ENCODE results near the gene UGT8.
"Not testable (repeated sequence)": the region's sequence is repeated elsewhere in the genome, so short reads cannot be mapped to it uniquely, and the experiment has no call there.

Gene UGT8

DNA sequence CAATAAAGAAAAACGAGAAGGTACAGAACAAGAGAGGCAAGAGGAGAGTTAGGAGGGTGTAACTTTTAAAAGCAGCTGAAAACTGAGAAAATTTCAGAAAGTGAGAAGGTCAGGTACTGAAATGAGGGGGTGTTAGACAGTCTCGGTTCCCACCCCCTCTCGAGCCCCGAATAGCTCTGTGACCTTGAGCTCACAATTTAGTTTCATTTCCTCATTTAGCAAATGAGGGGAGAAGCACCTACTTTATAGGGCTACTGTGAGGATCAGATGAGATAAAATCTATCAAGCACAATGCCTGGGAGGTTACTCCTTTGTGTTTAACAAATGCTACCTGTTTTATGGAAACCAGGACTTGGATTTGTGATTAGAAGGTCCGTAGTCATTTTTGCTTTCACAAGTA lies 4.9 kb downstream of the UGT8 start:
- no peak for DNase-seq (ENCODE audit: low read depth in 1 of 2, low spot score in 1 of 2)

DNA sequence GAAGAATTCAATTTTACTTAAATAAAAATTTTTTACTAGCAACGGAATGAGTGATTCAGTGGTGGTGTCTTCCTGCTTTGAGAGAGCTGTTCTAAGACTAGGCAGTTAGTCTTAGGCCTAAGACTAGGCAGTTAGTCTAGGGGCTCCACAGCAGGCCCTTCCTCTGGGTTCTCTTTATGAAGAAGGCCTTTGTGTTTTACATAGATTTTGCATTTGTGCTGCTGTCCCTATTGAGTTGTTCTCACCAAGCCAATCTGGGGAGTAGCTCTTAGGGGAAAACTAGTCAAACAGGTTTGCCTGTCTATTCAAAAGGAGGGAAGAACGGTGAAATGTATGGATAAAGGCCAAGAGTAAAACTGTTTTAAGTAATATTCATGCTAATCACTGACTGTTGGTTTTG lies 7.6 kb downstream of the UGT8 start:
- DNase-seq (ENCODE audit: low read depth in 1 of 2, low spot score in 1 of 2), result no peak

DNA sequence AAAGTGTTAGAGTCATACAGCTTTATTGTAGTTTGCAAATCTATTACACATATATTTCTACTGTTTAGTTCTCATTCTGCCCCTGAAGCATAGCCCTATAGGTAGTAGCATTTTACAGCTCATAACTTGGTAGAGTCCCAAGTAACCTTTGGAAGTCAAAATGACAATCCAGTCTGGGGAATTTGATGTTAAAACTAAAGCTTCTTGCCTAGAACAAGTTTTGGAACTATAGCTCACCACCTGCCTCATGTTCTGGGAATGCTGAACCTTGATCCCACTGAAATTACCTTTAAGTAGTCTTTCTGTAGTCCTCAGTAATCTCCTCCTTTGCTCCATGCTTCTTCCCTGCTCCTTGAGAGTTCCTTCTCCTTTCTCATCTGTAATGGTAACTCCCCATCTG lies 8.4 kb downstream of the UGT8 start:
- DNase-seq (ENCODE audit: low read depth in 1 of 2, low spot score in 1 of 2), result no peak

DNA sequence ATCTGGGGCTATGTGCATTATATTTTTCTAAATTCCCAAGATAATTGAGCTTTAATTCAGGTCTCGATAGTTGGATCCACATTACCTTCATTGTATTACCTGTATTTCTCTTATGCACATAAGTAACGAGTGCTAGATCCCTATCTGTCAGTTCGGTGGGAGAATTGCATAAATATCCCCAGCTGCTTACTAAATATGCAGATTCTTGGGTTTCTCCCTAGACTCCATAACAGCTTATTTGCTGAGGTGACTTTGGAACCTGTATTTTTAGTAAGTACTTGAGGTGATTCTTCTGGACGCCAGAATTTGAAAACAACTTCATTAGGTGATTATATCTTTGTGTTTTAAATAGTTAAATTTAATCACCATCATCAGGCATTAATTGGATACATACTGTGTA lies 15.0 kb downstream of the UGT8 start:
- DNase-seq (ENCODE audit: low read depth in 1 of 2, low spot score in 1 of 2), result no peak

DNA sequence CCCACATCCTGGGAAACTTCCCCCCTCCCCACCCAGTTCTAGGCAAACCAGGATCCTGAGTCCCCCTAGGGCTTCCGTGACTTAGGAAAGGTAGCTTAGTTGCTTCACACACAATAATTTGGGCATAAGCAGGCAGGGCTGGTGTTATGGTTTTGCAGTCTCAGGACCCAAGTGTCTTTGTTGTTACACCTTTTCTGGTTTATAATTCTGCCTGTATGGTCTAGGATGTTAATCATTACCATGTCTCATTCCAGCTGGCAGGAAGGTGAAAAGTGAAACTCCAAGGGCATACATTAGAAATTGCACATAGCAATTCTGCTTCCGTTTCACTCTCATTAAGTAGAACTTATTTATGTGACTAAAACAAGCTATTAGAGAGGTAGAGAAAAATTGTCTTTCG lies 16.8 kb downstream of the UGT8 start:
- no peak for DNase-seq (ENCODE audit: low read depth in 1 of 2, low spot score in 1 of 2)

DNA sequence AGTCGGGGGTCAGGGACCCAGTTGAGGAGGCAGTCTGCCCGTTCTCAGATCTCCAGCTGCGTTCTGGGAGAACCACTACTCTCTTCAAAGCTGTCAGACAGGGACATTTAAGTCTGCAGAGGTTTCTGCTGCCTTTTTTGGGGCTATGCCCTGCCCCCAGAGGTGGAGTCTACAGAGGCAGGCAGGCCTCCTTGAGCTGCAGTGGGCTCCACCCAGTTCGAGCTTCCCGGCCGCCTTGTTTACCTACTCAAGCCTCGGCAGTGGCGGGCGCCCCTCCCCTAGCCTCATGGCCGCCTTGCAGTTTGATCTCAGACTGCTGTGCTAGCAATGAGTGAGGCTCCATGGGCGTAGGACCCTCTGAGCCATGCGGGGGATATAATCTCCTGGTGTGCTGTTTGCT lies 17.4 kb downstream of the UGT8 start:
- DNase-seq (ENCODE audit: low read depth in 1 of 2, low spot score in 1 of 2), result not testable (repeated sequence)

DNA sequence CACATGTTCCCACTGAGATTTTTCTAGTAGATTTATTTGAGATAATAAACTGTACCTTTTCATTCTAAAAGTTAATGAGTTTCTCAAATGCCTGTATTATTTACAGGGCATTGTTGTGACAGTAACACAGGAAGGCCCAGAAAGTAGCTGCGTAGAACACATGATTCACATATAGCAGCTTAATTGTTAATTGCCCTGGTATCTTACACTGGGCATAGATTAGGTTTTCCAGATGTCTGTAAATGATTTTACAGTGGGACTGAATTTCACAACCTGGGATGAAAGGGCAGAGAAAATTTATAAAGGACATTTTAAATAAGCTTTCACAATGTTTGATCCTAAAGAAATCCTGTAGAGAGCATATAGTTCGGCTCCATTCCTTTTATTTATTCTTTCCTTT lies 27.6 kb downstream of the UGT8 start:
- DNase-seq (ENCODE audit: low read depth in 1 of 2, low spot score in 1 of 2), result no peak

DNA sequence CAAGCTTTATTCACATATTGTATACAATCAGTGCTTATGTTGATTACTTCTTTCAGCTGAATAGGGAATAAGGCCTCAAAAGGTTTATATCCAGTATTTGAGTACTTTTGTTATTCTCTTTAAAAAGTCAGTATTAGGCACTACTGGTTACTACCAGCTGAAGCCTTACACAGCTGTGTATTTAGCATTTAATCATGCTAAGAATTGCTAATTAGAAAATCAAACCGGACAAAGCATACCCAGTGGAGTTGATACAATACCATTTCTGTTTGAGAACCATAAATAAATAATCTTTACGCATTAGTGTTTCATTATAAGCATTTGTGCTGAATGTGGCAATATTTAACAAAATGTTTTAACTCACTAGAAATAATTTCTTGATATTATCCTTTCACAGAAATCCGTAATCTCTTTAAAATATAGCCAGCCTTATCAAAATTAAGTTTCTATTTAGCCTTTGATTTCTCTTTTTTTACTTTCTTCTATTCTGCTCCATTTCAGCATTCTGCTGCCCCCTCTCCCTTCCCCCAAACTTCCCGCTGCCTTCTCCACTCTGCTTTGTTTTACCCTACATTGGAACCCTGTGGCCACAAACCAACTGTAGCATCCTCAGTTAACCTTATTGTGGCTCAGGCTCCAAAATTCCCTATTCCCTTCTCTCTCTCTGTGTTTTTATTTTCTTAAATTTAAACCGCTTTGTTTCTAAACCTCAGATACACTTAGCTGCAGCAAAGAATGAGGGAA lies 37.8 kb downstream of the UGT8 start:
- DNase-seq (ENCODE audit: low read depth in 1 of 2, low spot score in 1 of 2), result no peak

DNA sequence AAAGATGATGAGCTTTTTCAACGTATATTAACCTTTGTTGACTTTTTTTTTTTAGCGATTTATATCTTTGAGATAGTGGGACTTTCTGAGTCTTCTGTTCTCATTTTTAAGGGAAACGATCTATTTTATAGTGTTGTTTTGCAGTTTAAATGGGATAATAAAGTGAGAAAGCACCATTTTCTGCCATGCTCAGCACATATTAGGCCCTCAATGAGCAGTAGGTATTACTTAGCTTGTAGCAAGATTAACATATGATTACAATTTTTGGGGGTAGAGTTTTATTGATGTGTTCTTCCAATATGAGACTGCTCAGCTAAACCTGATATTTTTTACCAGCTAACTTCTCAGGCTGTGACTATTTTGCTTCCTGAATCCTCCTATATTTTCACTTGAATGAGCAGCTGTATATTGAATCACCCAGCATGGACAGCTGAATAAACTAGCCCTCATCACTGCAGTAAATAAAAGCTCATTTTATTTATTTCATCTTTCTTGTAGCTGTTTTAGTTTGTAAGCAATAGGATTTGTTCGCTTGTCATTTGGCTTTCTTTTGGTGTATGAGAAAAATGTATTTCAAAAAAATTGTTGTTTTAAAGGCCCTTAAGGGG lies 43.7 kb downstream of the UGT8 start:
- no peak for DNase-seq (ENCODE audit: low read depth in 1 of 2, low spot score in 1 of 2)

DNA sequence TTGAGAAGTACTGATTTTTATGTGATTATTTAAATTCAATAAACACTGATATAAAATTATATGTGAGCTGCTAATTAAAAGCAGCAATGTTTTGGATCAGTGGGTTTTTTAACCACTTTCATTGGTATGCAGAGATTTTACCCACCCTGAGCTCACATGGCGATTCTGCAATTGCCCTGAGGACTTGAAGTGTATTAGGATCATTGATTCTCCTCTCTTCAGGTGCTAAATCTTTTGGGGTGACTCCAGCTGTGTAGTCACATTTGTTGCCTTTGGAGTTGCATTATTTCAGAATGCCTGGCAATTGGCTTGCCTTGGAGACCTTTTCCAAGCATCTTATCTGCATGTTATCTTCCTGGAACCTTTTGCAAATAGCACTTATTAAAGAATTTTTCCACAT lies 51.3 kb downstream of the UGT8 start:
- no peak for DNase-seq (ENCODE audit: low read depth in 1 of 2, low spot score in 1 of 2)

DNA sequence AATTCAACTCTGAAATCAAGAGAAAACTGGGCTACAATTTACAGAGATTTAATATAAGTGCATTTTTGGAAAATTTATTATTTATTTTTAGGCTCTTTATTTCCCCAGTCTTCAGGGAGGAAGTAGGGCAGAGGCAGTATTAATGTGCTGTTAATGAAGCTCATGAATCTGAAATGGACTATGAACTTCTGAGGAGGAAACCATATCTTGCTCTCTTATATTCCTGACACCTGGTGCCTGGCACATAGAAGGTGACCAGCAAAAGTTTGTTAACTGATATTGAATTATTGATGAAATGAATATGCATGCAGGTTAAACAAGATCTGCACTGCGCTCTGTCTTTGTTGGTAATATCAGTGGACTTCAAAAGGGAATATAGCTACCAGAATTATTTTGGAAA lies 55.1 kb downstream of the UGT8 start:
- DNase-seq (ENCODE audit: low read depth in 1 of 2, low spot score in 1 of 2), result no peak

DNA sequence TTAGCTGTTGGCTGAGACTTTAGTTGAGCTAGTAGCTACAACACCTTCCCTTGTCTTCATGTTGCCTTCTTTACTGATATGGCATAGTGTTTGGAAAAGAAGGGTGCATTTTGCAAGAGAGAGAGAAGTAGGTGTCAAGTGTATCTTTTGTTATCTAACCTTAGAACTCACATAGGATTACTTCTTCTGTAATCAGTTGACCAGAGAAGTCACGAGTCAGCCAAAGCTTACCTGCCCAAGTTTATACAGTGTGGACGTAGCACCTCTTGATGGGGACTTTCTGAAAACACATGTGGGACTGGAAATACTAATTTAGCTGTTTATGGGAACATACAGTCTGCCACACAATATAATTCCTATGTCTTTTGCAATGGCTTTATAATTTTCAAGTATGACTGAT lies 56.0 kb downstream of the UGT8 start:
- no peak for DNase-seq (ENCODE audit: low read depth in 1 of 2, low spot score in 1 of 2)

DNA sequence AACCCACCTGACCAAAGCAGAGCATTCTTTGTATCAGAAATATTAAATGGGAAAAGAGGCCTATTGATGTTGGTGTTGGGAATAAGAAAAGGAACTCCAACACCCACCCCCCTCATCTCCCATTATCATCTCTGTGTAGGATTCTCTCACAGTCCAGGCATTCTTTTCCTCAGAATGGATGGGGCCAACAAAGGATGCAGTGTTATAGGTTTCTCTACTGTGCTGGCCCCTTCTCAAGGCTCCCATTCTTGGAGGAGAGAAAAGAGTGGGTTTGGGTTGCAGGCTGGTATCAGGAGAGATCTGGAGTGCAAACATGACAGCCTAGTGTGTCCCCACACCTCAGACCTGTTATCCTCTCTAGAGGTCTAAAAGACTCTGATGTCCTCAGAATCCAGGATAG lies 59.6 kb downstream of the UGT8 start:
- no peak for DNase-seq (ENCODE audit: low read depth in 1 of 2, low spot score in 1 of 2)

DNA sequence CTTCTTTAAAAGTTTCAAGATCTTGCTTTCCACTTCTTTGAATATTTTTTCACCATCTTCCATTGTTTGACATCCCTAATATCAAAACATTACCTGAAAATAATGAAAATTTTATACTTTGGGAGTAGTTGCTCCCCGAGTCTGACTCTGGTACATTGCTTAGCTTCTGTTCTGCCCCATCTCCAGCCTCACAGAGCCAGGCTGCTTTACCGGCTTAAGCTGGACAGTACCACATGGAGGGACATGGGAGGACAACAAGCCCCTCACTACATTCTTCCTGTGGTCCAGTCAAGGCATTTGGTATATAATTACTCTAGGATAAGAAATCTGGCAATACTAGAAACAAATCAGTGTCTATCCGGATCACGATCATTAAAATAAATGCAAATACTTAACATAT lies 60.2 kb downstream of the UGT8 start:
- DNase-seq (ENCODE audit: low read depth in 1 of 2, low spot score in 1 of 2), result no peak

DNA sequence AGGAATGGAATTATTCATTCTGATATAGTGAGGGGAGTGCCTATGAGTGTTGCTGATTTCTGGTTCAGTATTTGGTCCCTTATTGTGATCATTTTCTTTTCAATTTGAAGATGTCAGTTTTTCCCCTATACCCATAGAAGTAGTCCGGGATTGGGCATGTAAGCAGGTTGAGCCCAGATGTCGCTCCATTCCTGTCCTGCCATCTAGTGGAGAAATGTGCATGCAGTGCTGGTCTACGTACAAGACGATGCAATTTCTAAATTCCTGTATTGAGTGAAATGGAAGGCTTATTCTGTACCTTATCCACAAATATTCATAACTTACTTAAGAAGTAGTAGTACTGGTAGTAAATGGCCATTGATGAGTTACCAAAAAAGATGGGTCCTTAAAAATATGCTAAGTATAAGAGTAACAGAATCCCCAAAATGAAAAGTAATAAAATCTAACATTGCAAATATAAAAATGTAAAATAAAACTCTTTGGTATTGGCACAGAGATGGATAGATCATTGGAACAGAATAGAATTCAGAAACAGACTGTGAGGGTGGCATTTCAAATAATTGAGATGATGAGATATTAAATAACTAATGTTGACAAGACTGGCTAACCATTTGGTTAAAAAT lies 60.9 kb downstream of the UGT8 start:
- no peak for DNase-seq (ENCODE audit: low read depth in 1 of 2, low spot score in 1 of 2)

DNA sequence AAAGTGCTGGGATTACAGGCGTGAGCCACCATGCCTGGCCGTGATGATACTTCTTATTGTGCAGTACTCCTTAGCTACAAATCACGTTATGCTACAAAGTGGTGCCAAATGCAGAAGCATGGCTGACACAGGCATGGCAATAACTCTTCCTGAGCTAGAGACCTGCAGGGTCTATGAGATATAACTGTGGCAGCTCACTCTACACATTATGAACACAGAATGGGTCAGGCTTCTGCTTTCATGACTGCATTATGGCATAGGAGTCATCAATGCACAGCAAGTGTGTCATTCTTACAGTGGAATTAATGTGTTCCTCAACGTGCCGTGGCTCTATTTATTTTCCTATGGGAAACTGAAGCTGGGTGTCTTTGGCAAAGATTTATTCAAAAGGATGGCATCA lies 64.5 kb downstream of the UGT8 start:
- no peak for DNase-seq (ENCODE audit: low read depth in 1 of 2, low spot score in 1 of 2)

DNA sequence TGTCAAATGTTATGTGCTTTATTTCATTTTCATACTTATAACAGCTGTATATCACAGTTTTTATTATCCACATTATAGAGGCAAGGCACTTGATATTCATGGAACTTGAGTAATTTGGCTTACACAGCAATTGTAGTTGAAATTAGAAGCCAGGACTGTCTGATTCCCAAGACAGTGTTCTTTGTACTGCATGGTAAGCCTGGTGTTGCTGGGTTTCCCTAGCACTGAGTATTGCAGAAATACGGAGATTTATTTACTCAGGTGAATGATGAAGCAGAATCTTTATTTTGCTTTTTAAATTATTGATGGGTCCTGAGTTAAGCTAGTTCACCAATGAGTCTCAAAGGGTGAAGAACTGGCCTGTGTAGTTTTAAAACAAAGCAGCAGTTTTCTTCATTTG lies 70.0 kb downstream of the UGT8 start:
- DNase-seq (ENCODE audit: low read depth in 1 of 2, low spot score in 1 of 2), result no peak

DNA sequence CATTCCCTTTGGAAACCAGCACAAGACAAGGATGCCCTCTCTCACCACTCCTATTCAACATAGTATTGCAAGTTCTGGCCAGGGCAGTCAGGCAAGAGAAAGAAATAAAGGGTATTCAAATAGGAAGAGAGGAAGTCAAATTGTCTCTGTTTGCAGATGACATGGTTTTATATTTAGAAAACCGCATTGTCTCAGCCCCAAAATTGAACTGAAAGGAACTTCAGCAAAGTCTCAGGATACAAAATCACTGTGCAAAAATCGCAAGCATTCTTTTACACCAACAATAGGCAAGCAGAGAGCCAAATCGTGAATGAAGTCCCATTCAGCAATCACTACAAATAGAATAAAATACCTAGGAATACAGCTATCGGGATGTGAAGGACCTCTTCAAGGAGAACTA lies 72.1 kb downstream of the UGT8 start:
- DNase-seq (ENCODE audit: low read depth in 1 of 2, low spot score in 1 of 2), result not testable (repeated sequence)

DNA sequence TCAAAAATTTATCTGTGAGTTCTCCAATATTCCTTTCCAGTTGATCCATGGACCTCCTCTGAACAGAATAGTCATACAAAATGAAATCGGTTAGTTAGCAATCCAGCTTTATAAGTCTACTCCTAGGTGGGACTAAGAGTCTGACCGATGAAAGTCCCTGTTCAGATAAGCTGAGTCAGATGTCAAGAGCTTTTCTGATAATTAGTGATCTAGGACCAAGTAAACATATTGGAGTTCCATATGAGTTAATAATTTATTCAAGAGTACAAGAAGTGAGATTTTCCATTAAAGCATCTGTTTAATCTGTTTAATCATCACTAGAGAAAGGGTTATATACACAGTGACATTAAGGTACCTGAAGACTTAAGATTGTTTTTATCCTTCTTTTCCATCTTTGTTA lies 74.7 kb downstream of the UGT8 start:
- no peak for DNase-seq (ENCODE audit: low read depth in 1 of 2, low spot score in 1 of 2)

DNA sequence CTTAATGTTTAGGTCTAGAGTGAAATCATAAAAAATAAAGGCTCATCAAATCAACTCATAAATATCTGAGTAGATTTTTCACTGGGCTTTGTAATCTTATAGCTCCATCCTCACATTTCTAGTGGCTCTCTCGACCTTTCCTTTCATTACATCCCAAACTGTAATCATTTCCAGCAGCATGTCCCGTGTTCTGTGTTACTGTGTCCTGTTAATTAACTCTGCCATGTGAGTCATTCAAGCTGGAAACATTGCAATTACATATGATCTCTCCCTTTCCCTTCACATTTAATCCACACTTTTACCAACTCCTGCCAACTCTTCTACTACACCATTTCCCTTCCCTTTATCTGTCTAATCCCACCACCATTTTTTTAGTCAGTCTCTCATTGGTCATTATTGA lies 75.5 kb downstream of the UGT8 start:
- DNase-seq (ENCODE audit: low read depth in 1 of 2, low spot score in 1 of 2), result no peak

DNA sequence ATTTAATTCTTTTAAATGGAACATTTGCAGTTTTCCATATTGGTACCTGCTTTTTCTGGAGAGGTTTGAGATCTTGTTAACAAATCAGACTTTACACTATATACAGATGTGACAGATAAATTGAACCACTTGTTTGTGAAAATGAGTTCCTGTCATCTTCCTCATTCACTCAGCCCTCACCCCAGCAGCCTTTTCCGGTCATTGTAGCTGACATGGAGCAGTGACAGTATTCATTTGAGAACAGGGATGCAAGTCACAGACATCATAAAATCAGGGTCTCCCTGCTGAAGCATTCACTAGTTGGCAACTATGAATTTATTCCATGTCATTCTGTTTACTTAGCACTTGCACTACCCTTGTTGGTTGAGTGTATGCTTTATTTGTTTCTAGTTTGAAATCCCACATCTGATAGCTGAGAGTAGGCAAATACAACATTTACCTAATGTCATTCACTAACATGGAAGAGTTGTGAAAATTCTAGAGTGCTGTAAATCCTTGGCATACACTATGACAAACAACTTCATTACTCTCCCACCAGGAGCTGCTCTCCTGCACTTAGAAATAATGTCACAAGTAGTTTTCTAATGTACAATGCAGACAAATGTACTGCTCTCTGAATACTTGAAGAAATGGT lies 78.9 kb downstream of the UGT8 start:
- DNase-seq (ENCODE audit: low read depth in 1 of 2, low spot score in 1 of 2), result no peak

DNA sequence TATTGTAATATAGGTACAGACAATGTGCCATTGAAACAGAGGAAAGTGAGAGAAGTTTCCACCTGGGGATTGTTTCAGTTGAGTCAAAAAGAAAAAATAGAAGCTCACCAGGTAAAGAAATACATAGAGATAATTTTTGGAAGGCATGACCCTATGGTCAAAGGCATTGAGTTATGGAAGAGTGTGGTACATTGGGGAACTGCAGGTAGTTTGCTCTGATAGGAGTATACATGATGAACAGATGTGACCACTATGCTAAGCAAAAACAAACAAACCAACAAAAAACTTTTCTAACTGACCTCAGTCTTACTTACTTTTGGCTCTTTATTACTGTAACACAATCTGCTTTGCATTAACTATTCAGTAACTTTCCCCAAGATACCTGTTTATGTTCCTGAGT lies 85.9 kb downstream of the UGT8 start:
- no peak for DNase-seq (ENCODE audit: low read depth in 1 of 2, low spot score in 1 of 2)
